DMS79 (cell line): ENCODE results near the gene MCRS1.
"Not testable (repeated sequence)": the region's sequence is repeated elsewhere in the genome, so short reads cannot be mapped to it uniquely, and the experiment has no call there.

Experiments used
- DNase-seq: peaks from one replicate; lab custom pipeline; 2025; lab: John Stamatoyannopoulos, UW

MCRS1 gene

DNA sequence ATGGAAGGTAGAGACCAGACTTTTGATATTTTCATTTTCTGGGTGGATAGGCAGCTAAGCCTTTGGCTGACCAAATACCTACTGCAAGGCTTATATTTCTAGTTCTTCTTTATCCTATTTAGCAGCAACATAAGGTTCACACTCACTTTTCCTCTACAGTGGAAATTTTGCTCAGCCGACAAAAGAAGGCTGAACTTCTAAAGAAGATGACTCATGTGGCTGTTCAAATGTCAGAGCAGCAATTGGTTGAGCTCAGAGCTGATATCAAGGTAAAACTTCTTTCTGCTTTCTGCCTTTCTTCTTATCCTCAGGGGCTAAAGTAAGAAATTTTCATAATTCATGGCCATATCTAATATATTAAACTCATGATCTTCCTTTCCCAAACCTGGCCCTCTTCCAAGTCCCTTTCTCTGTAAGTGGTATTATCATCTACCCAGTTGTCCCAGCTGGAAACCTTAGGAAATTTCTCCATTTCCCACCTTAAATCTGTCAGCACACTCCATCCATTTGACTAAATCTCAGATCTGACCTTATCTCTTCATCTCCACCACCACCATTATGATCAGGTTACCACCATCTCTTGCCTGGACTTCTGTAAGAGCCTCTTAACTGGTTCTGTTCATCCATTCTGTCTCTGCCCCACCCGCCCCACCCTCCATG, 48.9 kb downstream of the MCRS1 start:
- DNase-seq, result no peak

- DNase-seq, result no peak
These were observed 52.7 kb downstream of the MCRS1 start for GRCh38 chr12:49515266-49515665.

DNA sequence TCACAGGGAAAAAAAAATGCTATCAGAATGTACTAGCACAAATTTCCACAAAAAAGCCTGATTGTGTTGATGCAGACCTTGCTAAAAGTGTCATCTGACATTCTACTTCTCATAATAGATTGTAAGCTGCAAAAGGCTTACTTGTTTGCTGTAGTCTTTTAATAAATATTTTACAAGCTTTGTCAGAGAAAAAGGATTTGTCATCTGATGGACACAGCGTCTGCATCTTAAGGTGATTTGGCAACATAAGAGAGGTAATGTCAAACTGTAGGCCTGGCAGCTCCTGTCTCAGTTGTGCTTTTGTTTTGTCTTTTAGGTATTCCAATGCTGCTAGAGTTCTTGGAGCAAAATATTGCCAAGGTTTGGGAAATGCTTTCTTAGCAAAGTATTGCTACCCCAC, 55.4 kb downstream of the MCRS1 start:
- DNase-seq, result no peak

DNA sequence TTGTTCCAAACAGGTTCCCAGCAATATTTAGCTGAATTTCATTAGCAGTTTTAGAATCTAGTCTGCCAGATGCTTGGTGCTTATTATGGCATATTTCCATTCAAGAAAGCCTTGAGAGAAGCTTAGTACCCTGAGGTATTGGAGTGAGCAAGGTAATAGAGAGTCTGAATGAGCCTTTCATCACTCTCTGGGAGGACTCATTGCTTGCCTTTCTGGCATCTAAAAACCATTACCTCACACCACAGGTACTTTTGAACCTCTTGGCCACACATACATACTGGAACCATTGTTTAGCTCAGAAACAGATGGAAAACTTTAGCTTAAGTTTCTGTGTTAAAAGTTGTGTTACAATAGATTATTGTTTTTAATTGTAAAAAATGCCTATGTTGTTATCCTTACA, 56.5 kb downstream of the MCRS1 start:
- DNase-seq, result no peak

- not testable (repeated sequence) for DNase-seq
These were observed 58.3 kb downstream of the MCRS1 start for GRCh38 chr12:49509681-49510080.
